MM.1S (cell line): ENCODE measurements around the gene SPPL2C.

Experiments
- EZH2phosphoT487 ChIP-seq: fragments of 300-600 bp; sonication (generic); IDR thresholded peaks from 2 replicates; pipeline ENCODE4 v1.6.1; 2018; ENCODE audit warnings: antibody characterized with exemption, low read length
- TF ChIP-seq, protein P1 (sequence below): fragments of 300-600 bp; sonication (generic); IDR thresholded peaks from 2 replicates; pipeline ENCODE4 v1.5.1; 2016; ENCODE audit warnings: antibody characterized with exemption, low read length, mixed read lengths

DNA sequence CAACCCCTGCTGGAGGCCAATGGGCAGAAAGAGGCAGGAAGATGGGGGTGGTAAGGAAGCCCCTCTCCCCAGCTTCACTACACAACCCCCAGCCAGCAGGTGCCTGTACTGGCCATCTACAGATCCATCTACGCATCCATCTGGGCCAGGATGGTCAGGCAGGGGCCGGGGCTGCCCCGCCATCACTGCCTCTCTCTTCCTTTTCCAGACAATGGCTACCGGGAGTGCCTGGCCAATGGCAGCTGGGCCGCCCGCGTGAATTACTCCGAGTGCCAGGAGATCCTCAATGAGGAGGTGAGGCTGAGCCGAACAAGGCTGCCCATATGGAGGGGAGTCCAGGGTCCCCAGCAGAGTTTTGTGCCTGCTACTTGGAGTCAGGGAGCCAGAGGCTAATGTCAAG, 23.5 kb upstream of the SPPL2C start:
- TF ChIP-seq, protein P1, sequence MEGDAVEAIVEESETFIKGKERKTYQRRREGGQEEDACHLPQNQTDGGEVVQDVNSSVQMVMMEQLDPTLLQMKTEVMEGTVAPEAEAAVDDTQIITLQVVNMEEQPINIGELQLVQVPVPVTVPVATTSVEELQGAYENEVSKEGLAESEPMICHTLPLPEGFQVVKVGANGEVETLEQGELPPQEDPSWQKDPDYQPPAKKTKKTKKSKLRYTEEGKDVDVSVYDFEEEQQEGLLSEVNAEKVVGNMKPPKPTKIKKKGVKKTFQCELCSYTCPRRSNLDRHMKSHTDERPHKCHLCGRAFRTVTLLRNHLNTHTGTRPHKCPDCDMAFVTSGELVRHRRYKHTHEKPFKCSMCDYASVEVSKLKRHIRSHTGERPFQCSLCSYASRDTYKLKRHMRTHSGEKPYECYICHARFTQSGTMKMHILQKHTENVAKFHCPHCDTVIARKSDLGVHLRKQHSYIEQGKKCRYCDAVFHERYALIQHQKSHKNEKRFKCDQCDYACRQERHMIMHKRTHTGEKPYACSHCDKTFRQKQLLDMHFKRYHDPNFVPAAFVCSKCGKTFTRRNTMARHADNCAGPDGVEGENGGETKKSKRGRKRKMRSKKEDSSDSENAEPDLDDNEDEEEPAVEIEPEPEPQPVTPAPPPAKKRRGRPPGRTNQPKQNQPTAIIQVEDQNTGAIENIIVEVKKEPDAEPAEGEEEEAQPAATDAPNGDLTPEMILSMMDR, result no peak
- no peak for TF ChIP-seq EZH2phosphoT487
